HEK293 (cell line): ENCODE results near the gene MPC1.

Experiments
- ATF2 ChIP-seq: fragments of 450-650 bp; formaldehyde crosslinking; IDR thresholded peaks from 2 replicates; pipeline ENCODE4 v1.5.1; 2016; ENCODE audit warnings: missing biosample characterization, missing genetic modification characterization, low read depth
- CTCF ChIP-seq: fragments of 450-650 bp; formaldehyde crosslinking; IDR thresholded peaks from 2 replicates; pipeline ENCODE4 v1.5.1; 2016; ENCODE audit warnings: missing biosample characterization, missing genetic modification characterization
- GLI4 ChIP-seq: fragments of 450-650 bp; formaldehyde crosslinking; IDR thresholded peaks from 2 replicates; pipeline ENCODE4 v1.5.1; 2016; ENCODE audit warnings: missing biosample characterization, missing genetic modification characterization
- GLIS2 ChIP-seq: fragments of 450-650 bp; formaldehyde crosslinking; IDR thresholded peaks from 2 replicates; pipeline ENCODE4 v1.5.1; 2016; ENCODE audit warnings: missing biosample characterization, missing genetic modification characterization
- SETDB1 ChIP-seq: IDR thresholded peaks from one replicate; pipeline ENCODE4 v1.6.1; 2017; ENCODE audit warnings: mild to moderate bottlenecking, low read length, moderate library complexity, mixed read lengths; ENCODE audit not compliant: insufficient read length
- ZBTB10 ChIP-seq: fragments of 450-650 bp; formaldehyde crosslinking; IDR thresholded peaks from 2 replicates; pipeline ENCODE4 v1.5.1; 2016; ENCODE audit warnings: missing biosample characterization, missing genetic modification characterization
- ZBTB26 ChIP-seq: fragments of 450-650 bp; formaldehyde crosslinking; optimal IDR thresholded peaks from 2 replicates; pipeline ENCODE3; 2016; ENCODE audit warnings: missing biosample characterization, mild to moderate bottlenecking, missing genetic modification characterization
- ZNF157 ChIP-seq: fragments of 450-650 bp; formaldehyde crosslinking; IDR thresholded peaks from 2 replicates; pipeline ENCODE4 v1.5.1; 2016; ENCODE audit warnings: missing biosample characterization, missing genetic modification characterization
- ZNF175 ChIP-seq: fragments of 450-650 bp; formaldehyde crosslinking; IDR thresholded peaks from 2 replicates; pipeline ENCODE4 v1.5.1; 2016; ENCODE audit warnings: missing biosample characterization, missing genetic modification characterization
- ZNF19 ChIP-seq: fragments of 450-650 bp; formaldehyde crosslinking; IDR thresholded peaks from 2 replicates; pipeline ENCODE4; 2016; ENCODE audit warnings: missing biosample characterization, missing genetic modification characterization, low read depth
- ZNF24 ChIP-seq: fragments of 450-650 bp; formaldehyde crosslinking; IDR thresholded peaks from 2 replicates; pipeline ENCODE4 v1.5.1; 2016; ENCODE audit warnings: missing biosample characterization, missing genetic modification characterization
- ZNF274 ChIP-seq, 2 experiments: fragments of 200-500 bp in 1 of 2; fragments of 450-650 bp in 1 of 2; sonication (Bioruptor generic) in 1 of 2; formaldehyde crosslinking in 1 of 2; IDR thresholded peaks; 2 replicates each; pipeline versions ENCODE4 v1.5.1 to v1.6.1; 2014 to 2016; ENCODE audit warnings: borderline replicate concordance in 1 of 2, inconsistent platforms in 1 of 2, low read length in 1 of 2, missing biosample characterization in 1 of 2, missing genetic modification characterization in 1 of 2
- ZNF350 ChIP-seq: fragments of 450-650 bp; formaldehyde crosslinking; IDR thresholded peaks from 2 replicates; pipeline ENCODE4 v1.5.0; 2017; ENCODE audit warnings: missing biosample characterization, mild to moderate bottlenecking, missing genetic modification characterization
- ZNF354C ChIP-seq: fragments of 450-650 bp; formaldehyde crosslinking; IDR thresholded peaks from 2 replicates; pipeline ENCODE4 v1.5.1; 2016; ENCODE audit warnings: missing biosample characterization, missing genetic modification characterization, low read depth, borderline replicate concordance
- ZNF394 ChIP-seq: fragments of 450-650 bp; formaldehyde crosslinking; IDR thresholded peaks from 2 replicates; pipeline ENCODE4 v1.5.1; 2016; ENCODE audit warnings: missing biosample characterization, missing genetic modification characterization, mild to moderate bottlenecking, moderate library complexity, borderline replicate concordance
- ZNF473 ChIP-seq: fragments of 450-650 bp; formaldehyde crosslinking; IDR thresholded peaks from 2 replicates; pipeline ENCODE4 v1.5.1; 2017; ENCODE audit warnings: missing biosample characterization, missing genetic modification characterization
- ZNF48 ChIP-seq: fragments of 450-650 bp; formaldehyde crosslinking; IDR thresholded peaks from 2 replicates; pipeline ENCODE4 v1.5.1; 2016; ENCODE audit warnings: missing biosample characterization, missing genetic modification characterization
- ZNF585B ChIP-seq: fragments of 450-650 bp; formaldehyde crosslinking; IDR thresholded peaks from 2 replicates; pipeline ENCODE4 v1.5.1; 2016; ENCODE audit warnings: missing biosample characterization, missing genetic modification characterization
- ZNF610 ChIP-seq: fragments of 450-650 bp; formaldehyde crosslinking; IDR thresholded peaks from 2 replicates; pipeline ENCODE4 v1.5.1; 2016; ENCODE audit warnings: missing biosample characterization, missing genetic modification characterization, borderline replicate concordance
- ZNF654 ChIP-seq: fragments of 450-650 bp; formaldehyde crosslinking; IDR thresholded peaks from 2 replicates; pipeline ENCODE4 v1.5.1; 2016; ENCODE audit warnings: low read depth, missing biosample characterization, missing genetic modification characterization
- ZNF670 ChIP-seq: fragments of 450-650 bp; formaldehyde crosslinking; IDR thresholded peaks from 2 replicates; pipeline ENCODE4 v1.5.1; 2016; ENCODE audit warnings: missing biosample characterization, missing genetic modification characterization, low read depth
- ZNF692 ChIP-seq: fragments of 450-650 bp; formaldehyde crosslinking; IDR thresholded peaks from 2 replicates; pipeline ENCODE4 v1.5.1; 2016; ENCODE audit warnings: missing biosample characterization, missing genetic modification characterization
- ZNF76 ChIP-seq: fragments of 450-650 bp; formaldehyde crosslinking; IDR thresholded peaks from 2 replicates; pipeline ENCODE4; 2016; ENCODE audit warnings: low read depth, missing biosample characterization, missing genetic modification characterization, borderline replicate concordance
- ZNF768 ChIP-seq: fragments of 450-650 bp; formaldehyde crosslinking; IDR thresholded peaks from 2 replicates; pipeline ENCODE4 v1.5.1; 2018; ENCODE audit warnings: missing biosample characterization, mild to moderate bottlenecking, missing genetic modification characterization
- ZNF837 ChIP-seq: fragments of 450-650 bp; formaldehyde crosslinking; IDR thresholded peaks from 2 replicates; pipeline ENCODE4 v1.5.1; 2016; ENCODE audit warnings: missing biosample characterization, missing genetic modification characterization
- ZSCAN23 ChIP-seq: fragments of 450-650 bp; formaldehyde crosslinking; IDR thresholded peaks from 2 replicates; pipeline ENCODE4 v1.5.1; 2016; ENCODE audit warnings: missing biosample characterization, missing genetic modification characterization
- ZSCAN4 ChIP-seq: fragments of 450-650 bp; formaldehyde crosslinking; IDR thresholded peaks from 2 replicates; pipeline ENCODE4 v1.5.1; 2017; ENCODE audit warnings: missing biosample characterization, missing genetic modification characterization

MPC1 gene

DNA sequence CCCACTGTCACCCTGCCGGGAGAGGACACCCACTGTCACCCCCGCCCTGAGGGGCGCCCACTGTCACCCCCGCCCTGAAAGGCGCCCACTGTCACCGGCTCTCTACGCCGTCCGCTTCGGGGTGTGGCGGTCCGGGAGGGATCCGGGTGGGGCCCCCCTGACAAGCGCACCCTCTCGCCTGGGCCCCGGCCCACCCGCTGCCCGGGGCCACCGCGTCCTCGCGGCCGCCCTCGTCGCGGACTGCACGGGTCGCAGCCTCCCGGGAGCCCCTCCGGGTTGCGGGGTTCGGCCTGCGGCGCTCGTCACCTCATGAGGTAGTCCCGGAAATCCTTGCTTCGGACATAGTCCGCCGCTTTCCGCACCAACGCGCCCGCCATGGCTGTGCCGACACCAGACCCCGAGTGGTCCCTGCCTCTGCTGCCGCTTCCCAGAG is 224 bp downstream of the MPC1 start (continued):
- TF ChIP-seq ZBTB26 (tag by site-specific recombination) (no peak), SETDB1 (no peak), ZNF175 (tag by site-specific recombination) (no peak), ZNF354C (tag by site-specific recombination) (no peak), ZNF610 (tag by site-specific recombination) (no peak), ZSCAN23 (tag by site-specific recombination) (no peak), ATF2 (tag by site-specific recombination) (no peak), ZNF670 (no peak), GLI4 (no peak), ZNF654 (tag by site-specific recombination) (no peak), ZNF394 (tag by site-specific recombination) (no peak), ZNF274 (IDR thresholded peaks at IDR 0.05; ENCODE audit: low read length) (no peak), ZNF274 (tag by site-specific recombination; IDR thresholded peaks at IDR 0.05; ENCODE audit: borderline replicate concordance) (no peak), CTCF (tag by site-specific recombination) (no peak), ZNF24 (tag by site-specific recombination) (no peak), ZNF48 (no peak), ZNF837 (tag by site-specific recombination) (no peak), ZNF157 (no peak), ZNF585B (tag by site-specific recombination) (no peak), ZBTB10 (tag by site-specific recombination) (no peak), ZNF19 (tag by site-specific recombination) (no peak), ZNF76 (peak; percentile 35; the same call in 1 of the 2 replicates), ZNF350 (tag by site-specific recombination) (no peak), ZSCAN4 (tag by site-specific recombination) (no peak), ZNF692 (tag by site-specific recombination) (peak; percentile 82), GLIS2 (peak; percentile 86), ZNF473 (tag by site-specific recombination) (no peak), ZNF768 (tag by site-specific recombination) (no peak)
